ENCODE measurements around the gene CCR7.

Gene CCR7

GRCh38 chr17:40558890-40559563 is 6.2 kb downstream of the CCR7 start:
- Histone ChIP-seq H3K4me3 (no peak overlapping the region), H3K36me3 (no peaks in the 10 kb centered on the region), H3K27me3 (peaks cover 0 to 5% of the 10 kb centered on the region in 2 donors), H3K9me3 (no peaks in the 10 kb centered on the region), H3K4me1 (peaks cover 0 to 38% (median 8%) of the 10 kb centered on the region in 4 donors), H3K27ac (peak overlapping the region in 1 of 2 donors; percentile 44)
- no peak for TF ChIP-seq CTCF (IDR thresholded peaks at IDR 0.05)
- DNase-seq, result peak in 1 of 2 donors; percentile 59
- intact Hi-C loops (cut with DNase I; ENCODE audit: low total_unique reads), result loop anchor here (2.0 to 5.0 kb wide), 2 partner anchors 117 to 160 kb away; partner anchors contain the start of gene IGFBP4

- intact Hi-C loops (cut with DNase I; ENCODE audit: low total_unique reads), result loop anchor here (2.0 to 5.0 kb wide), 2 partner anchors 116 to 160 kb away; partner anchors contain the start of gene IGFBP4
- H3K4me1 ChIP-seq, result peaks cover 0 to 38% (median 10%) of the 10 kb centered on the region in 4 donors
- no peak for TF ChIP-seq CTCF (IDR thresholded peaks at IDR 0.05)
- peak in 1 of 2 donors; percentile 39 for DNase-seq
- no peak overlapping the region for H3K4me3 ChIP-seq
- H3K27ac ChIP-seq, result peak overlapping the region; percentile 35 to 44
- H3K36me3 ChIP-seq, result no peaks in the 10 kb centered on the region
- no peaks in the 10 kb centered on the region for H3K9me3 ChIP-seq
- no peaks in the 10 kb centered on the region for H3K27me3 ChIP-seq
Measured at GRCh38 chr17:40558300-40558889, 6.9 kb downstream of the CCR7 start.

GRCh38 chr17:40557531-40558299 is 7.6 kb downstream of the CCR7 start:
- peaks cover 0 to 44% (median 16%) of the 10 kb centered on the region in 4 donors for H3K4me1 ChIP-seq
- H3K36me3 ChIP-seq, result no peaks in the 10 kb centered on the region
- no peaks in the 10 kb centered on the region for H3K9me3 ChIP-seq
- peak overlapping the region; percentile 35 to 44 for H3K27ac ChIP-seq
- no peak for TF ChIP-seq CTCF (IDR thresholded peaks at IDR 0.05)
- DNase-seq, result peak in 1 of 2 donors; percentile 56
- intact Hi-C loops (cut with DNase I; ENCODE audit: low total_unique reads), result loop anchor here (2.0 to 5.0 kb wide), 2 partner anchors 115 to 159 kb away; partner anchors contain the start of gene IGFBP4
- no peak overlapping the region for H3K4me3 ChIP-seq
- H3K27me3 ChIP-seq, result no peaks in the 10 kb centered on the region

GRCh38 chr17:40556884-40557414 is 8.3 kb downstream of the CCR7 start:
- Histone ChIP-seq H3K9me3 (no peaks in the 10 kb centered on the region), H3K4me3 (no peak overlapping the region), H3K27ac (peak overlapping the region; percentile 35 to 44), H3K4me1 (peaks cover 2 to 52% (median 23%) of the 10 kb centered on the region in 4 donors), H3K27me3 (no peaks in the 10 kb centered on the region), H3K36me3 (no peaks in the 10 kb centered on the region)
- intact Hi-C loops (cut with DNase I; ENCODE audit: low total_unique reads), result loop anchor here (5.0 kb wide), 1 partner anchor 115 kb away; the partner anchor contains the start of gene IGFBP4
- no peak for TF ChIP-seq CTCF (IDR thresholded peaks at IDR 0.05)
- DNase-seq, result peak in 1 of 2 donors; percentile 56

GRCh38 chr17:40556198-40556661 is 9.0 kb downstream of the CCR7 start:
- intact Hi-C loops (cut with DNase I; ENCODE audit: low total_unique reads), result loop anchor here (5.0 kb wide), 1 partner anchor 114 kb away; the partner anchor contains the start of gene IGFBP4
- Histone ChIP-seq H3K36me3 (no peaks in the 10 kb centered on the region), H3K4me3 (no peak overlapping the region), H3K9me3 (no peaks in the 10 kb centered on the region), H3K27me3 (no peaks in the 10 kb centered on the region), H3K4me1 (peaks cover 9 to 59% (median 31%) of the 10 kb centered on the region in 4 donors), H3K27ac (peak overlapping the region in 1 of 2 donors; percentile 44)
- no peak for DNase-seq
- TF ChIP-seq CTCF (IDR thresholded peaks at IDR 0.05), result no peak
